SJSA1 (cell line): ENCODE results near the gene PAK4. TPM values are rescaled to one million over a fixed set of nuclear protein-coding genes. Genes with fewer than 3 reads are reported as not detected.

Experiments used
- DNase-seq, 2 experiments: peaks; one replicate each; pipeline ENCODE4 v3.0.0-alpha.2; 2015 to 2020; ENCODE audit warnings: low spot score in 2 of 2, low read depth in 1 of 2
- H3K27ac ChIP-seq: fragments of 250-450 bp; sonication (Bioruptor Pico); 2 replicates; pipeline ENCODE4 v1.5.1; 2020; ENCODE audit warnings: mild to moderate bottlenecking, moderate library complexity
- H3K27me3 ChIP-seq: fragments of 250-450 bp; sonication (Bioruptor Pico); replicated peaks from 2 replicates; pipeline ENCODE4 v1.5.1; 2020; ENCODE audit warnings: mild to moderate bottlenecking, moderate library complexity
- H3K36me3 ChIP-seq: fragments of 250-450 bp; sonication (Bioruptor Pico); 2 replicates; pipeline ENCODE4 v1.5.1; 2020; ENCODE audit warnings: mild to moderate bottlenecking
- H3K4me1 ChIP-seq: fragments of 250-450 bp; sonication (Bioruptor Pico); replicated peaks from 2 replicates; pipeline ENCODE4 v1.6.1; 2021; ENCODE audit warnings: mild to moderate bottlenecking
- H3K4me3 ChIP-seq: fragments of 250-450 bp; sonication (Bioruptor Pico); 2 replicates; pipeline ENCODE4 v1.5.1; 2020; ENCODE audit warnings: mild to moderate bottlenecking
- H3K9me3 ChIP-seq: fragments of 250-450 bp; sonication (Bioruptor Pico); replicated peaks from 2 replicates; pipeline ENCODE4 v1.5.1; 2020; ENCODE audit warnings: mild to moderate bottlenecking
- total RNA-seq: library from RNA; depleted of rRNA; stranded (reverse); fragments of >200 nt; shearing (Covaris generic); gene quantifications from 2 replicates; pipeline ENCODE4 v1.2.3, GENCODE V29; 2014

Gene PAK4
- total RNA-seq, 1 experiment from 2014 or later: 7.2 TPM

DNA sequence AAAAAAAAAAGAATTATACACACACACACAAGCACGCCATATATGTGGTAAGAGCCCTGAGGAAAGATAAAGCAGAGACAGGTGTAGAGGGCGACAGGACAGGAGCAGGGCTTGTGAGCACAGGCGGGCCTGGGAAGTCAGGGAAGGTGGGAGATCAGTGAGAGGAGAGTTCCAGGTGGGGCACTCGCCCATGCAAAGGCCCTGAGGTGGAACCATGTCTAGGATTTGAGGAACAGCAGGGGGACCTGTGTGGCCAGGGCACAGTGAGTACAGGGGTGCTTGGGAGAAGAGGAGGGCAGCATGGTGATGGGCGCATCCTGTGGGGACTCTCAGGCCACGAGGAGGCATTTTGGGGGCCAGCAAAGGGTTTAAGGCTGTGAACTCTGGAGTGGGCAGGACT lies 38.7 kb downstream of the PAK4 start:
- H3K4me1 ChIP-seq: no peaks in the 10 kb centered on the region
- no peaks in the 10 kb centered on the region for H3K27me3 ChIP-seq
- no peak for DNase-seq
- no peak overlapping the region for H3K27ac ChIP-seq
- no peaks in the 10 kb centered on the region for H3K9me3 ChIP-seq
- H3K4me3 ChIP-seq: no peak overlapping the region
- H3K36me3 ChIP-seq: no peaks in the 10 kb centered on the region

DNA sequence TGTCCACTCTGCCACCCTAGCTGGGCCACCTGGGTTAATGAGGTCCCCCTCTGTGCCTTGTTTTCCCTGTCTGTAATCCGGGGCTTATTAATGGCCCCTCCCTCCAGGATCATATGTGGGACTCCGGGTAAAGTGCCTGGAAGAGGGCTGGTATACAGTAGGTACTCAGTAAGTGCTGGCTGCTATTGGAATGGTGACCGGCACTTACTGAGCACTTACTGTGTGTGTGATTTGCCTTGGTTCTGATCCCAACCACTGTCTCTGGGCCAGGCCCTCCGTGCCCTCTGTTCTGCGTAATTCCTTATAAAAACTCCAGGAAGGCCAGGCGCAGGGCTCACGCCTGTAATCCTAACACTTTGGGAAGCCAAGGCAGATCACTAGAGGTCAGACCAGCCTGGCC lies 40.3 kb downstream of the PAK4 start:
- H3K27ac ChIP-seq: no peak overlapping the region
- H3K4me3 ChIP-seq: no peak overlapping the region
- H3K4me1 ChIP-seq: no peaks in the 10 kb centered on the region
- no peaks in the 10 kb centered on the region for H3K27me3 ChIP-seq
- H3K36me3 ChIP-seq: peaks cover 8% of the 10 kb centered on the region
- DNase-seq: no peak
- no peaks in the 10 kb centered on the region for H3K9me3 ChIP-seq

DNA sequence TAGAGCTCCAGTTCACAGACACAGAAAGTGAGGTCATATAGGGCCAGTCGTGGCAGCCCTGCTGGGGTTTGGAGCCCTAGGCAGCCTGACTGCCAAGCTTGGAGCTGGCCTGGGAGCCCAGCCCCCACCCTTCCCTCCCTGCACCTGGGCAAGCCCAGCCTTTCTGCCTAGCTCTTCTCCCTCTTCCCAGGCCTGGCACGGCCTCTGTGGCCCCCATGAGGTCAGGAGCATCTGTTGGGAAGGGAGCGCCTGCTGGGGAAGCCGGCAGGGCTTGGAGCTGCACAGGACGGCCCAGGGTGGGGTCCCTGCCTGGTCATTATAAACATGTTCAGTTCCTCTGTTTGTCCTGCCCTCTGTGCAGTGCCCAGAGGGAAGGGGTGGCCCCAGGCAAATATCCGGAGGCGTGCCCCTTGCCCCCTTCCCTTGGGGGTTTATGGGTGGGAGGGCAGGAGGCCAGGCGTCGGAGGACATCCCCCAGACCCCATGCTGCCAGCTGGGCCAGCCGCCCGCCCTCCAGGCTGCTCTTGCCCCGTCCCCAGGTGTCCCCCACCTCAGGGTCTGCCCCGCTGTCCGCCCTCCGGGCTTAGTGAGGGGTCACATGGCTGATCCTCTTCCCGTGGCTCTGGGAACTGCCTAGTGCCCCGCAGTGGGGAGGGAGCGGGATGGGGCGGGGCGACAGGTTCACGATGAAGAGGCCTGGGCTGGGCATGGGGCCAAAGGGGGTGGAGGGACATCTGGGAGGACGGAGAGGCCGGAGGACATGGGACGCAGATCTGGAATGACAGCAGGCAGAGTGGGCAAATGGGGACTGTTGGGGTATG lies 41.2 kb downstream of the PAK4 start:
- no peak overlapping the region for H3K4me3 ChIP-seq
- no peak for DNase-seq

DNA sequence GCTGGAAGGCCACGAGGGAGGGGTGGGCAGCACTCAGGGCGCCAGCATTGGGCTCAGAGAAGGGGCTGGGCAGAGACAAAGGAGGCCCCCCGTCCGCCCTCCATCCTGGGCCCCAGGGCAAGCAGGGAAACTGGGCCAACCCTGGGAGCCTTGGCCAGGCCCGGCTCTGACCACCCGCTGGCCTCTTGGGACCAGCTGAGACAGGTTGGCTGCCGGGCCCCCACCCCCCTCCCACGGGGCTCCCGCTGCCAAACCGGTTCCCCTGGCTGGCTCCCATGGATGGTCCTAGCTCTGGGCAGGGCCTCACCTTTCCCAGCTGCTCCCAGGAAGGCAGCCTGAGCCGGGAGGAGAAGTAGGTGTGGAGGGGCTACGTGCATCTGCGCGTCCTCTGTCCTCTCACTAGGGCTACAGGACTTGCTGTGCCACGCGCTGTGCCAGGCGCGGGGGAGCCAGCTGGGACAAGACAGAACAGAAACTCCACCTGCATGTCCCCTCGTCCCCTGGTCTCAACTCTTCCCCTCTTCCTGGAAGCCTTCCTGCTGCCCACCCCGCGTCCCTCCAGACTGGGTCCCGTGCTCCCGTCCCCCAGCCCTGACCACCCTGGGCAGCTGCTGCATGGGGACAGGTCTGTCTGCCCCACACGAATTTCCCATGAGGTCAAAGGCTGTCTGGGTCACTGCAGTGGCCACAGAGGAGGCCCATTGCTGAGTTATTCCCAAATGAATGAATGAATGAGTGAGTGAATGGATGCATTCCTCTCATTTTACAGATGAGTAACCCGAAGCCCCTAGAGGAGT lies 42.1 kb downstream of the PAK4 start:
- no peak for DNase-seq
- H3K36me3 ChIP-seq: peaks cover 21% of the 10 kb centered on the region
- H3K9me3 ChIP-seq: no peaks in the 10 kb centered on the region
- H3K27me3 ChIP-seq: no peaks in the 10 kb centered on the region
- no peaks in the 10 kb centered on the region for H3K4me1 ChIP-seq
- H3K27ac ChIP-seq: no peak overlapping the region
- H3K4me3 ChIP-seq: no peak overlapping the region

More for the DNA sequence above, 41.2 kb downstream of the PAK4 start:
- Histone ChIP-seq H3K36me3 (peaks cover 15% of the 10 kb centered on the region), H3K9me3 (no peaks in the 10 kb centered on the region), H3K27me3 (no peaks in the 10 kb centered on the region), H3K4me1 (no peaks in the 10 kb centered on the region), H3K27ac (no peak overlapping the region)

DNA sequence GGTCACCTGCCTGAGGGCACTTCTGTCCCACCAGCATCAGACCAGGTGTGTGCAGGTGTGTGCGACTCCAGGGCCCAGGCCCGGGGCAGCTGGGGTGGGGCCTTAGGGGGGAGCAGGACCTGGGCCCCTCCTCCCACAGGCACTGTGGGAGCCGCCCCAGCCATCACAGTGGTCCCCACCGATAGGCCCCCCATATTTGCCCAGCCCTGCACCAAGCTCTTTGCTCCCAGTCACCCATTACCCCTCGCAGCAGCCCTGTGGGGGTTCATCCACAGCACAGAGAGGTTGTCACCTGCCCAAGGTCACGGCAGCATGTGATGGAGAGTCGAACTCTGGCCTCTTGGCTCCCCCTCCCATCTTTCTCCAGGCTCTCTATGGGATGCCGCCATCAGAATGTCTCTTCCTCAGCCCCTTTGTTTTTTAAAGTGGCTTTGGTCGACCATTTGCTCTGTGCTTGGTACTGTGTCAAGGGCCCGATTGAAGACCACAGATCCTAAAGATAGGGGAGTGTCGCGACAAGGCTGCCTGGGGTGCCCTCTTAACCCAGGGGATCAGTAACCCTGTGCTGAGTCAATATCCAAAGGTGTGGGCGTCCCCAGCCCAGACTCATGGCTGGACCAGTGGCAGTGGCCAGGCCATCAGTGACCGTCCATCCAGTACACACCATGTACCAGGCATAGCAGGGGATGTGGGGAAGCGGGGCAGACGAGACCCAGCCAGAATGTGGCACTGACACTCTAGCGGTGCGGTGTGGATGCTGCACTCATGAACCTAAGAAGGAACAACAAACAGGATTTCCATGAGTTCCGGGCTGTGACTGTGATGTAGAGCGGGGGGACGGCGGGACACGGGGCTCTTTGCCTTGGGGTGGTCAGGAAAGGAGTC lies 42.9 kb downstream of the PAK4 start:
- peaks cover 27% of the 10 kb centered on the region for H3K36me3 ChIP-seq
- no peaks in the 10 kb centered on the region for H3K4me1 ChIP-seq
- no peaks in the 10 kb centered on the region for H3K9me3 ChIP-seq
- no peak overlapping the region for H3K27ac ChIP-seq
- no peaks in the 10 kb centered on the region for H3K27me3 ChIP-seq
- no peak for DNase-seq
- no peak overlapping the region for H3K4me3 ChIP-seq

DNA sequence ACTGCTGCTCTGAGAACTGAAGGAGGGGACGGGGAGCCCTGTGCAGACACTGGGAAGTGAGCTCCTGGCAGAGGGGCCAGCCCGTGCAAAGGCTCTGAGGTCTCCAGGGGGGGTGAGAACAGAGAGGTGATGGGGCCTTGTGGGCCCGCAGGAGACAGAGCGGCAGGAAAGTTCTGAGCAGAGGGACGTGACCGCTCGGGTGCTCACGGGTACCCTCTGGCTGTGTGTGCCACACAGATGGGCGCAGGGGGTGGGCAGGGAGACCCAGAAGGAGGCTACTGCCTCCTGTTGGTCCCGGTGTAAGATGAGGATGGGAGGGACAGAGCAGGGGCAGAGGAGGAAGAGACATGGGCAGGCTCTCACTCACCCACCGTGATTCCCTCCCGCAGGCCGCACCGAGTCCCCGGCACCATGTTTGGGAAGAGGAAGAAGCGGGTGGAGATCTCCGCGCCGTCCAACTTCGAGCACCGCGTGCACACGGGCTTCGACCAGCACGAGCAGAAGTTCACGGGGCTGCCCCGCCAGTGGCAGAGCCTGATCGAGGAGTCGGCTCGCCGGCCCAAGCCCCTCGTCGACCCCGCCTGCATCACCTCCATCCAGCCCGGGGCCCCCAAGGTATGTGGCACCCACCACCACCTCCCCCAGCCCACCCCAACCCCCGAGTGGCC lies 43.7 kb downstream of the PAK4 start:
- Histone ChIP-seq H3K27ac (no peak overlapping the region), H3K9me3 (no peaks in the 10 kb centered on the region), H3K27me3 (no peaks in the 10 kb centered on the region), H3K36me3 (peaks cover 31% of the 10 kb centered on the region), H3K4me3 (no peak overlapping the region), H3K4me1 (no peaks in the 10 kb centered on the region)
- no peak for DNase-seq

DNA sequence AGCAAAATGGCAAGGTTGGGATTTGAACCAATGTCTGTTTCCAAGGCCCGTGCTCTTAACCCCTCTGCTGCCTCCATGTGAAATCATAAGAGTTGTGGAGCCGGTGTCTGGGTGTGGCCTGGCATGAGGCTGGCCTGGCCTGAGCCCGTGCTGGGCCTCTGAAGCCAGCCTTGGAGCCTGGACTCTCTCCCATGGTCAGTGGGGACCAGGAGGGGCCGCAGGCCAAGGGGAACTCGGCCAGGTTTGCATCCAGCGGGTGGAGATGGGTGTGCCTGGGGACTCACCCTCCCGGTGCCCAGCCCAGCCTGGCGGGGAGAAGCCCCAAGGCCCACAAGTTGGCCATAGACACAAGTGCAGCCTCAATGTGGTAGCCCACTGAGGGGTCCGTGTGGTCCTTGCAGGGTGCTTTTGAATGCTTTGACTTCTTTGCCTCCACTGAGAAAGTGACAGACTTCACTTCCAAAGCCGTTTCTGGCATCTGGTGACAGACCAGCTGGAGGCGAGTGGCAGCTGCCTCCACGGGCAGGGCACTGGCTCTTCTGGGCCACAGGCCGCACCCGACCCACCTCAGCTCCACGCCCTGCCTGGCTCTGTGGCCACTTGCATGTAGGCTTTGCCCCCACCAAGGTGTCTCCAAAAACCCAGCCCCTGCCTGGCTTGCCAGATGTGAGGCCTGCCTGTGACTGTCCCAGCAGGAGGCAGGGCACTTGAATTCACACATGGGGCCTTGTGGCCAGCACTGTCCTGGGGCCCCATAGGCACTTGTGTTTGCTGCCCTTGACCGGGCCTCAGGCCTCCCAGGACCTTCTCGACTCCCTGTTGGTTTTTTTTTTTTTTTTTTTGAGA lies 45.0 kb downstream of the PAK4 start:
- H3K4me1 ChIP-seq: no peaks in the 10 kb centered on the region
- H3K27ac ChIP-seq: no peak overlapping the region
- H3K9me3 ChIP-seq: no peaks in the 10 kb centered on the region
- H3K36me3 ChIP-seq: peaks cover 43% of the 10 kb centered on the region
- H3K27me3 ChIP-seq: no peaks in the 10 kb centered on the region
- no peak overlapping the region for H3K4me3 ChIP-seq
- DNase-seq: no peak

DNA sequence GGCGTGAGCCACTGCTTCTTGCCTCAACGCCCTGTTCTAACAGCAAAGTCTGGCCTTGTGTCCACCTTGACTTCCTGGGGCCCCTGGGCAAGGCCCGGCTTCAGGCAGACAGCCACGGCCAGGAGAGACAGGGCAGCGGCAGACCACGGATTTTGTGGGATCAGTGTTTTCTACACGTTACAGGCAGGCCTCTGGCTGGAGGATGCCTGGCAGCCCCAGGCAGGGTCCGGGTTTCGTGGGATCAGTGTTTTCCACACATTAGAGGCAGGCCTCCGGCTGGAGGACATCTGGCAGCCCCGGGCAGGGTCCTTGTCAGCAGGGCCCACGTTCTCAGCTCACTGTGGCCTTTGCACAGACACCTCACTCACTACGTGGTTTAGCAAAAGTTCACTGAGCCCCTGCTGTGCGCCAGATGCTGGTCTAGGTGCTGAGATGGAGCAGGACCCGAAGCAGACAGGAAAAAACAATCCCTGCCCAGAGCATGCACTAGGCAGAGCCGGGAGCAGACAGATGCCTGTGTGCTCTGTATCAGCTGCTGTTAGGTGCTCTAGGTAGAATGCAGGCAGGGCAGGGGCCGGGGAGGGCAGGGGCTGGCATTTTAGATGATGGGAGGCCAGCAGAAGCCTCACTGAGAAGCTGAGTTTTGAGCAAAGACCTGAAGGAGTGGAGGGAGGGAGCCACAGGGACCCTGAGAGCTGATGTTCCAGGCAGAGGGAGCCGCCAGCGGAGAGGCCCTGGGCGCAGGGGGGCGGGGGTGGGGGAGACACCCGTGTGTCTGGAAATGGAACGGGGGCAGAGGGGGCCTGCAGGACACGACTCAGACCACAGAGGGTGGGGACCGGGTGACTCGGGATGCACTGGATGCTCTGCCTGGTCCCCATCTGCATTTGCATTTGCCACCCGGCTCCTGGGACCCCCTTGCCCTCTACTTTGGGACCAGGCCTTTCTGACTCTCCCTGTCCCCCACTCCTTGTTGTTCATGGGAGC lies 46.2 kb downstream of the PAK4 start:
- Histone ChIP-seq H3K27ac (no peak overlapping the region), H3K27me3 (no peaks in the 10 kb centered on the region), H3K9me3 (no peaks in the 10 kb centered on the region), H3K36me3 (peaks cover 52% of the 10 kb centered on the region), H3K4me1 (no peaks in the 10 kb centered on the region), H3K4me3 (no peak overlapping the region)
- DNase-seq: no peak

DNA sequence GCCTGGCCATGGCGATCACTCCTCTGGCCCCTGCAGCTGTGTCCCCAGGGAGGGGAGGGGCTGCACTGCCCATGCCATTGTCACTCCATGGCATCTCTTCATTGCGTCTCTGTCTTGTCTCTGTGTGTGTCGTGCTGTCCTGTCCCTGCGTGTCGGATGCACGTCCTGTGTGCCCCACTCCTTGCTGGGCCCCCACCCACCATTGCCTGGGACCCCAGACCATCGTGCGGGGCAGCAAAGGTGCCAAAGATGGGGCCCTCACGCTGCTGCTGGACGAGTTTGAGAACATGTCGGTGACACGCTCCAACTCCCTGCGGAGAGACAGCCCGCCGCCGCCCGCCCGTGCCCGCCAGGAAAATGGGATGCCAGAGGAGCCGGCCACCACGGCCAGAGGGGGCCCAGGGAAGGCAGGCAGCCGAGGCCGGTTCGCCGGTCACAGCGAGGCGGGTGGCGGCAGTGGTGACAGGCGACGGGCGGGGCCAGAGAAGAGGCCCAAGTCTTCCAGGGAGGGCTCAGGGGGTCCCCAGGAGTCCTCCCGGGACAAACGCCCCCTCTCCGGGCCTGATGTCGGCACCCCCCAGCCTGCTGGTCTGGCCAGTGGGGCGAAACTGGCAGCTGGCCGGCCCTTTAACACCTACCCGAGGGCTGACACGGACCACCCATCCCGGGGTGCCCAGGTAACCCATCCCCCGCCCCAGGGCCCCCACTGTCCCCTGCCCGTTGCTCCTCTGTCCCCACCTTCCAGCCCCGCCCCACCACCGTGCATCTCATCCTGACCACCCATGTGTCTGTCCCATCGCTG lies 47.3 kb downstream of the PAK4 start:
- Histone ChIP-seq H3K4me1 (no peaks in the 10 kb centered on the region), H3K4me3 (no peak overlapping the region), H3K9me3 (no peaks in the 10 kb centered on the region), H3K36me3 (peaks cover 64% of the 10 kb centered on the region), H3K27ac (no peak overlapping the region), H3K27me3 (no peaks in the 10 kb centered on the region)
- DNase-seq: no peak

DNA sequence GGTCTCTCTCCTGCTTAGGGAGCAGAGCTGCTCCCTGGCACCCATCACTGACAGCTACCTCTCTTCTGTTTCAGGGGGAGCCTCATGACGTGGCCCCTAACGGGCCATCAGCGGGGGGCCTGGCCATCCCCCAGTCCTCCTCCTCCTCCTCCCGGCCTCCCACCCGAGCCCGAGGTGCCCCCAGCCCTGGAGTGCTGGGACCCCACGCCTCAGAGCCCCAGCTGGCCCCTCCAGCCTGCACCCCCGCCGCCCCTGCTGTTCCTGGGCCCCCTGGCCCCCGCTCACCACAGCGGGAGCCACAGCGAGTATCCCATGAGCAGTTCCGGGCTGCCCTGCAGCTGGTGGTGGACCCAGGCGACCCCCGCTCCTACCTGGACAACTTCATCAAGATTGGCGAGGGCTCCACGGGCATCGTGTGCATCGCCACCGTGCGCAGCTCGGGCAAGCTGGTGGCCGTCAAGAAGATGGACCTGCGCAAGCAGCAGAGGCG lies 48.0 kb downstream of the PAK4 start:
- Histone ChIP-seq H3K4me3 (no peak overlapping the region), H3K27me3 (no peaks in the 10 kb centered on the region), H3K4me1 (no peaks in the 10 kb centered on the region), H3K9me3 (no peaks in the 10 kb centered on the region), H3K36me3 (peaks cover 70% of the 10 kb centered on the region), H3K27ac (no peak overlapping the region)
- no peak for DNase-seq

DNA sequence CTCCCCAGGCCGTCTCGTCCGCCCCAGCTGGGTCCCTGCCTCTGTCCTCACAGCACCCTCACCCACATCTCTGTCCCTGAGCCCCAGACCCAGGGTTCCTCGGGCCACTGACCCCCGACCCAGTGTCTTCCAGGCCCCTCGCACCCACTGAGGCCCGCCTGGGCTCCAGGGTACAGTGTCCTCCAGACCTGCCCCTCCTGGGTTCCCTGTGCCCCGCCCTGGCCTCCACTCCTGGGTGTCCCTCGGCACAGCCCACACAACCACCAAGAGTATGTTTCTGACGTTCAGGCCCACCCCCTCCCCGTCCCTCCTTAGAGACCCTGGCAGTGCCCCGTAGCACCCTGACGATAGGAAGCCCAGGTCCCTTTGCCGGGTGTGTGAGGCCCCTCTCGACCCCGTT lies 48.6 kb downstream of the PAK4 start:
- no peak for DNase-seq
- no peaks in the 10 kb centered on the region for H3K4me1 ChIP-seq

More for the DNA sequence above, 48.6 kb downstream of the PAK4 start:
- Histone ChIP-seq H3K27me3 (no peaks in the 10 kb centered on the region), H3K36me3 (peaks cover 74% of the 10 kb centered on the region), H3K4me3 (no peak overlapping the region), H3K9me3 (no peaks in the 10 kb centered on the region), H3K27ac (no peak overlapping the region)
